ENCODE results near the gene PRKAR1B. TPM values are rescaled to one million over a fixed set of nuclear protein-coding genes. Genes with fewer than 3 reads are reported as not detected.

PRKAR1B gene
- total RNA-seq, 1 donor from 2014 or later = 14.7 TPM

DNA sequence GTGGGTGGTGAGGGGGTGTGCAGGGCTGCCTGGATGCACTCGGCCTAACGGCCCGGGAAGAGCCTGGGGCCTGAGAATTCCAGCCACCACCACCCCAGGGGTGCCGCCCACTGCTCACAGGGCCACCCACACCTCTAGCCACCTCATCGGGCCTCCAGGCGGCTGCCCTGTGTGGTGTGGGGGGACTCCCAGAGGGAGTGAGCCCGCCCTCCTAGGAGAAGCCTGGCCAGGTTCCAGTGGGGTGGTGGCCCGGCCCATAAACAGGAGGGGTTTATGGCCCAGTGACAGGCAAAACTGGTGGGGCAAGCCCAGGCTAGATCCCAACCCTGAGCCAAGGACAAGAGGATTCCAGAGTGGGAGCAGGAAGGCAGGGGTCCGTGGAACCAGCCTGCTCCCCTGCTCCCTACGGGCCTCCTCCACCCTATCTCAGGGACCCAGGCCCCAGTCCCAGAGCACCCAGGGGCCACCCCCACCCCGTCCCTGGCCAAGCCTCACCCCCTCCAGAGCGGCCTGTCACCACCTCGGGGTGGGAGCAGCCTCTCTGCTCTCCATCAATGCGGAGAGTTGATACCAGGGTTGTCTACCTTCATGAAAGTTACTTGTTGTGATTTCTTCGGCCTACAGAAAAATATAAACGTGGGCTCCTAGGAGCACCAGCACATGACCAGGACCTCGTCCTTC is 187.2 kb downstream of the PRKAR1B start:
- Mint-ChIP-seq H3K9me3 (ENCODE audit: unreplicated experiment) (peaks cover 3% of the 10 kb centered on the region), H3K27ac (ENCODE audit: unreplicated experiment) (peak overlapping the region; percentile 92), H3K4me1 (ENCODE audit: low read depth, unreplicated experiment) (peaks cover 26% of the 10 kb centered on the region), H3K36me3 (ENCODE audit: low read depth, unreplicated experiment) (no peaks in the 10 kb centered on the region), H3K27me3 (ENCODE audit: low read depth, unreplicated experiment) (peaks cover under 1% of the 10 kb centered on the region), H3K4me3 (ENCODE audit: unreplicated experiment) (no peak overlapping the region)
- H3K4me2 ChIP-seq (ENCODE audit: low read length) = no peak overlapping the region
- H2AFZ ChIP-seq (ENCODE audit: low read depth, low read length) = no peak overlapping the region
- H4K20me1 ChIP-seq (ENCODE audit: insufficient read depth, low read length) = no peaks in the 10 kb centered on the region
- H3K9ac ChIP-seq (ENCODE audit: low read length) = peak overlapping the region; percentile 10
- H3K27me3 ChIP-seq (ENCODE audit: insufficient read depth, low read length) = no peaks in the 10 kb centered on the region
- H3K4me3 ChIP-seq (ENCODE audit: insufficient read depth, low read depth, low read length) = no peak overlapping the region
- peak overlapping the region; percentile 41 for H3K27ac ChIP-seq (ENCODE audit: low read depth, low read length)
- no peaks in the 10 kb centered on the region for H3K36me3 ChIP-seq (ENCODE audit: insufficient read depth, low read length)
- peaks cover 50% of the 10 kb centered on the region for H3K4me1 ChIP-seq (ENCODE audit: insufficient read depth, low read length)
- no peaks in the 10 kb centered on the region for H3K9me3 ChIP-seq (ENCODE audit: insufficient read depth, low read depth, low read length)
- FAIRE-seq = no peak
- peak; percentile 65 for DNase-seq (ENCODE audit: low read depth)
- no peaks in the 10 kb centered on the region for H3K79me2 ChIP-seq (ENCODE audit: insufficient read depth, low read length)
- no peak for TF ChIP-seq EZH2 (IDR thresholded peaks at IDR 0.05; ENCODE audit: insufficient read depth, low read length)
- TF ChIP-seq, protein P1, sequence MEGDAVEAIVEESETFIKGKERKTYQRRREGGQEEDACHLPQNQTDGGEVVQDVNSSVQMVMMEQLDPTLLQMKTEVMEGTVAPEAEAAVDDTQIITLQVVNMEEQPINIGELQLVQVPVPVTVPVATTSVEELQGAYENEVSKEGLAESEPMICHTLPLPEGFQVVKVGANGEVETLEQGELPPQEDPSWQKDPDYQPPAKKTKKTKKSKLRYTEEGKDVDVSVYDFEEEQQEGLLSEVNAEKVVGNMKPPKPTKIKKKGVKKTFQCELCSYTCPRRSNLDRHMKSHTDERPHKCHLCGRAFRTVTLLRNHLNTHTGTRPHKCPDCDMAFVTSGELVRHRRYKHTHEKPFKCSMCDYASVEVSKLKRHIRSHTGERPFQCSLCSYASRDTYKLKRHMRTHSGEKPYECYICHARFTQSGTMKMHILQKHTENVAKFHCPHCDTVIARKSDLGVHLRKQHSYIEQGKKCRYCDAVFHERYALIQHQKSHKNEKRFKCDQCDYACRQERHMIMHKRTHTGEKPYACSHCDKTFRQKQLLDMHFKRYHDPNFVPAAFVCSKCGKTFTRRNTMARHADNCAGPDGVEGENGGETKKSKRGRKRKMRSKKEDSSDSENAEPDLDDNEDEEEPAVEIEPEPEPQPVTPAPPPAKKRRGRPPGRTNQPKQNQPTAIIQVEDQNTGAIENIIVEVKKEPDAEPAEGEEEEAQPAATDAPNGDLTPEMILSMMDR (IDR thresholded peaks at IDR 0.05; ENCODE audit: insufficient read depth, low read depth, low read length) = no peak

DNA sequence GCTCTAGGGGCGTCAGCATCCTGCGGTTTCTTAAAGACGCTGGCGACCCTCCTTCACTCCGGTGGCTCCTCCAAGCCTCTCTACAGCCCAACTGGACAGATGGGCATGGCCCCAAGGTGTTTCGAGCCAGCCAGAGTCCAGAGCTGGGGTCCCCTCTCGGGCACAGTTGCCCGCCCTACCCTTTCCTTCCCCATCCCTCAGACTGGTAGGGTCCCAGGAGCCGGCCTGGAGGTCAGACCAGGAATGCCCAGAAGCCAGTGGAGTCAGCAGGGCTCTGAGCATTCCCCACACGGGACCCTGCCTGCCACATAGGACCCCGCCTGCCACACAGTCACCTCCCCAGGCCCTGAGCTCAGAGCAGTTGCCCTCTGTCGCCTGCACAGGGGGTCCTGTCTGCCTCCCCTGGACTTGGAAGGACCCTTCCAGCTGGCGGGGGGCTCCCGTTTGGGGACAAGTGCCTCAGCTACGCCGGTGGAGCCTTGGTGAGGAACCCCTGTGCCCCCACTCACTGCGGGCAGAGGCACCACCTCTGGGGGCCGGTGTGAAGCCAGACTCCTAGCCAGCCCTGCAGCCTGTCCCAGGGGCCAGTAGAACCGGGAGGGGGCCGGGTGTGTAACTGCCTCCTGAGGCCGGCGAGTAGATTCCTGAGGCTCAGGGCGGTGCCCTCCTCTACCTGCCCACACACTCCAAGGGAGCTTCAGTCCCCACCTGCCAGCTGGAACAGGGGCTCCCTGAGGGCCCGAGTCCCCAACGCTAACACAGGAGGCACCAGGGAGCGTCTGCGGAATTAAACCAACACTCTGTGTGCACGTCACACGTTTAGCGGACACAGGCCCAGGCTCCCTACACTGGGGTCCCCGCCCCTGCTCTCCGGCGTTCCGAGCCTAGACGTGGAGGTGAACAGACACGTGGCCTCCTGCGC is 188.1 kb downstream of the PRKAR1B start:
- Mint-ChIP-seq H3K36me3 (ENCODE audit: low read depth, unreplicated experiment) (no peaks in the 10 kb centered on the region), H3K9me3 (ENCODE audit: unreplicated experiment) (peaks cover 3% of the 10 kb centered on the region), H3K27ac (ENCODE audit: unreplicated experiment) (peak overlapping the region; percentile 86), H3K4me3 (ENCODE audit: unreplicated experiment) (no peak overlapping the region), H3K4me1 (ENCODE audit: low read depth, unreplicated experiment) (peaks cover 26% of the 10 kb centered on the region), H3K27me3 (ENCODE audit: low read depth, unreplicated experiment) (peaks cover 6% of the 10 kb centered on the region)
- H3K36me3 ChIP-seq (ENCODE audit: insufficient read depth, low read length) = no peaks in the 10 kb centered on the region
- H3K27me3 ChIP-seq (ENCODE audit: insufficient read depth, low read length) = no peaks in the 10 kb centered on the region
- H3K79me2 ChIP-seq (ENCODE audit: insufficient read depth, low read length) = no peaks in the 10 kb centered on the region
- no peak overlapping the region for H2AFZ ChIP-seq (ENCODE audit: low read depth, low read length)
- no peak overlapping the region for H3K4me3 ChIP-seq (ENCODE audit: insufficient read depth, low read depth, low read length)
- peak overlapping the region; percentile 84 for H3K27ac ChIP-seq (ENCODE audit: low read depth, low read length)
- TF ChIP-seq, protein P1 (IDR thresholded peaks at IDR 0.05; ENCODE audit: insufficient read depth, low read depth, low read length) = no peak
- no peak for TF ChIP-seq EZH2 (IDR thresholded peaks at IDR 0.05; ENCODE audit: insufficient read depth, low read length)
- H4K20me1 ChIP-seq (ENCODE audit: insufficient read depth, low read length) = no peaks in the 10 kb centered on the region
- no peak for DNase-seq (ENCODE audit: low read depth)
- peaks cover 50% of the 10 kb centered on the region for H3K4me1 ChIP-seq (ENCODE audit: insufficient read depth, low read length)
- peak overlapping the region; percentile 71 for H3K9ac ChIP-seq (ENCODE audit: low read length)
- peak overlapping the region; percentile 73 for H3K4me2 ChIP-seq (ENCODE audit: low read length)
- no peaks in the 10 kb centered on the region for H3K9me3 ChIP-seq (ENCODE audit: insufficient read depth, low read depth, low read length)
- no peak for FAIRE-seq

Data from astrocyte (in vitro differentiated cells and primary cell).